Stromal cell of bone marrow (primary cell): ENCODE results near the gene KLRK1.
"Not testable (repeated sequence)": the region's sequence is repeated elsewhere in the genome, so short reads cannot be mapped to it uniquely, and the experiment has no call there.

Source experiments
- DNase-seq: peaks from one replicate; pipeline ENCODE4 v3.0.0-alpha.2; 2012; ENCODE audit warnings: low read depth

KLRK1 gene

GRCh38 chr12:10388624-10389413 is 1.0 kb downstream of the KLRK1 start:
- DNase-seq = no peak

- DNase-seq = not testable (repeated sequence)
These were observed 2.3 kb downstream of the KLRK1 start for GRCh38 chr12:10387498-10387897.

- DNase-seq = no peak
These were observed 3.0 kb downstream of the KLRK1 start for GRCh38 chr12:10386857-10387256.

- no peak for DNase-seq
These were observed 4.7 kb downstream of the KLRK1 start for GRCh38 chr12:10385166-10385613.

GRCh38 chr12:10384191-10384590 is 5.7 kb downstream of the KLRK1 start:
- DNase-seq = no peak

GRCh38 chr12:10381928-10382628 is 7.8 kb downstream of the KLRK1 start:
- no peak for DNase-seq

- not testable (repeated sequence) for DNase-seq
These were observed 11.1 kb downstream of the KLRK1 start for GRCh38 chr12:10378737-10379136.

GRCh38 chr12:10374624-10375018 is 15.2 kb downstream of the KLRK1 start:
- DNase-seq = no peak

GRCh38 chr12:10372559-10372958 is 17.3 kb downstream of the KLRK1 start:
- DNase-seq = no peak

GRCh38 chr12:10371893-10372535 is 17.8 kb downstream of the KLRK1 start:
- DNase-seq = not testable (repeated sequence)

GRCh38 chr12:10369557-10370415 is 20.1 kb downstream of the KLRK1 start:
- DNase-seq = no peak

GRCh38 chr12:10368206-10369171 is 21.4 kb downstream of the KLRK1 start:
- DNase-seq = no peak

- not testable (repeated sequence) for DNase-seq
These were observed 22.1 kb downstream of the KLRK1 start for GRCh38 chr12:10367714-10368113.

GRCh38 chr12:10366875-10367274 is 23.0 kb downstream of the KLRK1 start:
- DNase-seq = no peak

- DNase-seq = no peak
These were observed 24.0 kb downstream of the KLRK1 start for GRCh38 chr12:10365696-10366405.

GRCh38 chr12:10364815-10365622 is 24.8 kb downstream of the KLRK1 start:
- peak; percentile 78 for DNase-seq

- no peak for DNase-seq
These were observed 25.7 kb downstream of the KLRK1 start for GRCh38 chr12:10363914-10364814.

- DNase-seq = no peak
These were observed 26.3 kb downstream of the KLRK1 start for GRCh38 chr12:10363658-10363913.
